ENCODE results near the gene KIF3C. TPM values are rescaled to one million over a fixed set of nuclear protein-coding genes. Genes with fewer than 3 reads are reported as not detected.
A peak's percentile ranks its signal among the peaks of the same experiment; 100 is the strongest.

Gene KIF3C
- total RNA-seq, 1 donor from 2014 or later: 8.6 TPM

DNA sequence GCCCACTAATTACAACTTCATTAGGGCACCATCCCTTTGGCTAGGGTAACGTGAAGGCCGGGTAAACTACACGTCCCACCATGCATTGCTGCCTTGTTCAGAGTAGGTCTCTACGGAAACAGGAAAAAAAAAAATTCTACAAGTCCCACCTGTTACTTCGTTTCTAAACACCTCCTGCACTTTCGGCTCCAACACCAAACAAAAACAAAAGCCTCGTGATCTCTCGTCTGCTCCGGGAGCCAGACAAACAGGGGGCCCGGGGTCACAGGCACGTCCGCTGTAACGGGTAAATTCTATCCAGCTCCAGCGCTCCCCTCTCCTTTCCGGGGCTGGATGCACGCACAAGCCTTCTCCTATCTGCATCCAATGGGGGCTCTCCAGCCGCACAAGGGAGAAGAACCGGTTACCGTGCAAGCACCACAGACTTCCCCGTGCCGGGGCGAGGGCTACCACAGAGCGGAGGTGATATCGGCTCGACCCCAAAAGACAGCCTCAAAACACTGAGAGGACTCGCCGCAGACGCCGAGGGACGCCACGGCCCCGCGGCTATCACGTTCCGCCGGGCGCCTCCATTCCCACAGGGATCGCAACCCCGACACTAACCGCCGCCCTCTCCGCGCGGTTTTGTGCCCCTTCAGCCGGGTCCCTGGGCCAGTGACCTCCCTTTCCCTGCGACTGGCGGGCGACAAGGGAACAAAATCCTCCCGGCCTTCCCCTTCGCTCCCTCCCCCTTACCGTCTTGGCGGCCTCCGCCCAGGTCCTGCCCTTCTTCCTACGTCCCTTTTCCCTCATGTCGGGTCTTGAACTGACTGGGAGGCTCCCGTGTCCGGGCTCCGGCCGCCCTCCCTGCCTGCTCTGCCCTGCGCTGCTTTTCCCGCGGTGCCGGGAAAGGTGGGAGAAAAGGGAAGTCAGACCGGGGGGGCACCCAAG is 104.6 kb downstream of the KIF3C start:
- DNase-seq (ENCODE audit: low read depth): peak; percentile 60

Other genes starting within 250 kb of the KIF3C start
- gene ASXL2, start 104.0 kb downstream of the KIF3C start, total RNA-seq: 14.0 and 15.4 TPM in 2 replicates
- 139 and 157 TPM in 2 replicates for gene RAB10, start 51.6 kb upstream of the KIF3C start, total RNA-seq
- gene GAREM2, start 190.6 kb upstream of the KIF3C start, total RNA-seq: 0.86 and 1.2 TPM in 2 replicates